Measurements from ENCODE around the gene LYPLAL1.
"Not testable (repeated sequence)": the region's sequence is repeated elsewhere in the genome, so short reads cannot be mapped to it uniquely, and the experiment has no call there.

Gene LYPLAL1

GRCh38 chr1:219239518-219239917, 65.8 kb downstream of the LYPLAL1 start:
- no peak for DNase-seq (ENCODE audit: low read depth)
- no peak overlapping the region for H3K4me3 ChIP-seq (ENCODE audit: low read depth, low read length)
- no peak for TF ChIP-seq CTCF (conservative IDR thresholded peaks at IDR 0.05; ENCODE audit: low read depth, low read length)

GRCh38 chr1:219244864-219245263, 71.2 kb downstream of the LYPLAL1 start:
- no peak for TF ChIP-seq CTCF (conservative IDR thresholded peaks at IDR 0.05; ENCODE audit: low read depth, low read length)
- no peak overlapping the region for H3K4me3 ChIP-seq (ENCODE audit: low read depth, low read length)
- no peak for DNase-seq (ENCODE audit: low read depth)

GRCh38 chr1:219247441-219247840, 73.8 kb downstream of the LYPLAL1 start:
- no peak overlapping the region for H3K4me3 ChIP-seq (ENCODE audit: low read depth, low read length)
- no peak for TF ChIP-seq CTCF (conservative IDR thresholded peaks at IDR 0.05; ENCODE audit: low read depth, low read length)
- no peak for DNase-seq (ENCODE audit: low read depth)

- not testable (repeated sequence) for DNase-seq (ENCODE audit: low read depth)
Measured at GRCh38 chr1:219250468-219250867, 76.8 kb downstream of the LYPLAL1 start.

GRCh38 chr1:219257751-219258150, 84.1 kb downstream of the LYPLAL1 start:
- no peak overlapping the region for H3K4me3 ChIP-seq (ENCODE audit: low read depth, low read length)
- no peak for TF ChIP-seq CTCF (conservative IDR thresholded peaks at IDR 0.05; ENCODE audit: low read depth, low read length)
- no peak for DNase-seq (ENCODE audit: low read depth)

More at GRCh38 chr1:219250468-219250867, 76.8 kb downstream of the LYPLAL1 start:
- H3K4me3 ChIP-seq (ENCODE audit: low read depth, low read length): not testable (repeated sequence)

- H3K4me3 ChIP-seq (ENCODE audit: low read depth, low read length): no peak overlapping the region
- DNase-seq (ENCODE audit: low read depth): no peak
- no peak for TF ChIP-seq CTCF (conservative IDR thresholded peaks at IDR 0.05; ENCODE audit: low read depth, low read length)
Measured at GRCh38 chr1:219261454-219261853, 87.8 kb downstream of the LYPLAL1 start.

Data from choroid plexus epithelial cell (primary cell).